ENCODE results near the gene PCCA.
"Not testable (repeated sequence)": the region's sequence is repeated elsewhere in the genome, so short reads cannot be mapped to it uniquely, and the experiment has no call there.

GRCh38 chr13:100174455-100174854 is 85.6 kb downstream of the PCCA start:
- TF ChIP-seq POLR2AphosphoS5 (IDR thresholded peaks at IDR 0.05; ENCODE audit: low read depth); CTCF (conservative IDR thresholded peaks at IDR 0.05; ENCODE audit: low read depth in 2 of 2); EZH2 (IDR thresholded peaks at IDR 0.05; ENCODE audit: low read depth, unreplicated experiment); JUNB (IDR thresholded peaks at IDR 0.05; ENCODE audit: unreplicated experiment); EZH2phosphoT487 (IDR thresholded peaks at IDR 0.05; ENCODE audit: unreplicated experiment): not testable (repeated sequence)

Measured in GM23338 (cell line).